ENCODE measurements around the gene FADD. TPM values are rescaled to one million over a fixed set of nuclear protein-coding genes. Genes with fewer than 3 reads are reported as not detected.

Gene FADD
- total RNA-seq, 4 donors from 2014 or later, result 18.4 to 30.1 (median 22.6) TPM

GRCh38 chr11:70161043-70161625 is 42.0 kb upstream of the FADD start:
- DNase-seq (ENCODE audit: low spot score) (no peak), ATAC-seq (ENCODE audit: low FRiP score) (no peak)
- no peak for TF ChIP-seq CTCF (IDR thresholded peaks at IDR 0.05)

GRCh38 chr11:70164705-70165104 is 38.4 kb upstream of the FADD start:
- ATAC-seq (ENCODE audit: low FRiP score), result no peak
- no peak for DNase-seq (ENCODE audit: low spot score)
- TF ChIP-seq CTCF (IDR thresholded peaks at IDR 0.05), result no peak

GRCh38 chr11:70167120-70167519 is 36.0 kb upstream of the FADD start:
- DNase-seq (ENCODE audit: low spot score), result no peak
- no peak for TF ChIP-seq CTCF (IDR thresholded peaks at IDR 0.05)
- no peak for ATAC-seq (ENCODE audit: low FRiP score)

DNA sequence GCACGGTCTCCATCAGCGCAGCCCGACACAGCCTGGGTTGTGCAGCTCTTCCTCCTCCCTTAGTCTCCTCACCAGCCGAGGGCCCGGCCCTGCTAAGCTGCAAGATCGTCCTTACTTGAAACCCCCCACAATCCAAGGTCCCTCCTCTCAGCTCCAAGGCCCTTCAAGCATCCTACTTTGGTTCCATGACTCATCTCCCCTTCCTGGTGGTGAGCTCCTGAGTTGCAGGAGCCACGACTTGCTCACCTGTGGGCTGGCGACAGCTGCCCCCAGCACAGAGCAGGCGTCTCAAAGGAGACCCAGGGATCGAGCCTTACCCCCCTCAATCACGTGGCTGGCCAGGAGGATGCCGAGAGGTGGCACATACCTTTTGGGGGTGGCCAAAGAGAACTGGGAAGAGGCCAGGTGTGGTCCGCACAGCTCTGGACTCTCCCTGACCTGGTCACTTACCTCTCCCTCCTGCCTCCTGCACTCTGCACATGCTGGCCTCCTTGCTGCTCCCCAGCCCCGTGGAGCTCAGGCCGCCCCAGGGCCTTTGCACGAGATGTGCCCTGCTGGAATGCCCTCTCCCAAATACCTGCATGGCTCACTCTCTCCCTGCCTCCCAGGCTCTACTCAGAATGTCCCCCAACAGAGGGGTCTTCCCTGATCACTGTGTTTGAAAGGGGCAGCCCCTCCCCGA is 35.2 kb upstream of the FADD start:
- DNase-seq (ENCODE audit: low spot score), result no peak
- TF ChIP-seq CTCF (IDR thresholded peaks at IDR 0.05), result no peak
- ATAC-seq (ENCODE audit: low FRiP score), result no peak

GRCh38 chr11:70168405-70168754 is 34.7 kb upstream of the FADD start:
- no peak for ATAC-seq (ENCODE audit: low FRiP score)
- no peak for TF ChIP-seq CTCF (IDR thresholded peaks at IDR 0.05)
- DNase-seq (ENCODE audit: low spot score), result no peak

DNA sequence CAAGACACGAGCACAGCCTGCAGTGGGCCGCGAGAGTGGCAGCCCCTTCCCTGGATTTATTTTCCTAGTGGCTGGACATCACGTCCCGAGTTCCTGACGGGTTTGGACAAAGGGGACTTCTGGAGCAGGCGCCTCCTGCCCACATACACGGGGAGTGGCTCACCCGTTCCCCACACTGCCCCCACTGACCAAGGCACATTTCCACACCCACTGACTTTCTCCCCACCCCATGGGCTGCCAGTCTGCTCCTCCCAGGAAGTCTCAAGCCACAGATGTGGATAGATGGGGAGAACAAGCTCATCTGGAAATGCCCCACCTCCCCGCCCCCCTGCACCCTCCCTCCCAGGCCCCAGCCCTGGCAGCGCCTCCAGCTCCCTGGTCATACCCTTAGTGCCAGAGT is 34.0 kb upstream of the FADD start:
- no peak for TF ChIP-seq CTCF (IDR thresholded peaks at IDR 0.05)
- ATAC-seq (ENCODE audit: low FRiP score) (no peak), DNase-seq (ENCODE audit: low spot score) (no peak)

DNA sequence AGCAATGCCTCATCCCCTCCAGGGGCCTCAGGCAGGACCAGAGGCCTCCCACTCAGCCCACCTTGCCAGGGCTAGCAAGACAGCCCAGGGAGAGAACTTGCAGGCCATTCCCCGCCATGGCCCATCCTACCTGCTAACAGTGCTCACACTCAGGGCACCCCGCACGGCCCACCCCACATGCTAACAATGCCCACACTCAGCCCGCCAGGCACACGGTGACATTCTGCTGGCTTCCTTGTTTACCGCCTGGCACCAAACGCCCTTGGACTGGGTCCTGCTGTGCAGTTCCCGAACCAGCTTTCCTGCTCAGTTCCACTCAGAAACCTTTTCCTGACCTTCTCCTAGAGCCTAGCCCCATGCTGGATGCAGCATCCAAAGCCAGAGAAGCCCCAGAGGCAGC is 33.5 kb upstream of the FADD start:
- no peak for TF ChIP-seq CTCF (IDR thresholded peaks at IDR 0.05)
- ATAC-seq (ENCODE audit: low FRiP score), result no peak
- DNase-seq (ENCODE audit: low spot score), result no peak

Data from omental fat pad (tissue), 4 donors.